ENCODE measurements around the gene ADAP1. TPM values are rescaled to one million over a fixed set of nuclear protein-coding genes. Genes with fewer than 3 reads are reported as not detected.

Gene ADAP1
- total RNA-seq, 4 donors from 2014 or later: 41.9 to 94.2 (median 78.3) TPM

DNA sequence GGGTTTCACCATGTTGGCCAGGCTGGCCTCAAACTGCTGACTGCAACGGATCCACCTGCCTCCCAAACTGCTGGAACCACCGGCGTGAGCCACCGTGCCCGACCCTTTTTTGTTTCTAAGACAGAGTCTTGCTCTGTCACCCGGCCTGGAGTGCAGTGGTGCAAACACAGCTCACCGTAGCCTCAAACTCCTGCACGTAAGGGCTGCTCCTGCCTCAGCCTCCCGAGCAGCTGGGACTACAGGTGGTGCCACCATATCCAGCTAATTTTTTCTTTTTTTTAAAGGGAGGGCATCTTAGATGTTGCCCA is 36.4 kb downstream of the ADAP1 start:
- intact Hi-C loops (cut with DNase I): no loop called here
- H3K9me3 ChIP-seq: no peaks in the 10 kb centered on the region

DNA sequence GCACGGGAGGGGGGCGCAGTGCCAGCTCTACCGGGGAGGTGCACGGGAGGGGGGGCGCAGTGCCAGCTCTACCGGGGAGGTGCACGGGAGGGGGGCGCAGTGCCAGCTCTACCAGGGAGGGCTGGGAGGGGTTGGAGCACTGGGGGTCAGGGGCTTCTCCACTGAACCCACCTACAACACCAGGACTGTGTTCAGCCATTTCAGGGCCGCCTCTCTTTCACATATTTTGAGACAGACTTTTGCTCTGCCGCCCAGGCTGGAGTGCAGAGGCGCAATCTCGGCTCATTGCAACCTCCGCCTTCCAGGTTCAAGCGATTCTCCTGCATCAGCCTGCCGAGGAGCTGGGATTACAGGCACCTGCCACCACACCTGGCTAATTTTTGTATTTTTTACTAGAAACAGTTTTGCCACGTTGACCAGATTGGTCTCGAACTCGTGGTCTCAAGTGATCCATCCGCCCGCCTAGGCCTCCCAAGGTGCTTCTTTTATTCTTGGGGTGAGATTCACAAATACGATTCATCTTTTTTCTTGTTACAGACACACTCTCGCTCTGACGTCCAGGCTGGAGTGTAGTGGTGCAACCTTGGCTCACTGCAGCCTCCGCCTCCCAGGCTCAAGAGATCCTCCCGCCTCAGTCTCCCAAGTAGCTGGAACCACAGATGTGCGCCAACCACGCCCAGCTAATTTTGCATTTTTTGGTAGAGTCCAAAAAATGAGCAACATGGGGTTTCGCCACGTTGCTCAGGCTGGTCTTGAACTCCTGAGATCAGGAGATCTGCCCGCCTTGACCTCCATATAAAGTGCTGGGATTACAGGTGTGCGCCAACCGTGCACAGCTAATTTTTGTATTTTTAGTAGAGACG is 37.0 kb downstream of the ADAP1 start:
- no peaks in the 10 kb centered on the region for H3K27me3 ChIP-seq
- 88% methylated on average over 25 of the region's 33 CpGs for WGBS
- H3K9me3 ChIP-seq: no peaks in the 10 kb centered on the region
- DNase-seq (ENCODE audit: extremely low spot score): no peak
- H3K4me1 ChIP-seq: peaks cover 6 to 36% (median 26%) of the 10 kb centered on the region in 4 donors
- no peak overlapping the region for H3K27ac ChIP-seq (replicated peaks in 1 of 4)
- H3K4me3 ChIP-seq: no peak overlapping the region
- TF ChIP-seq POLR2AphosphoS5 (IDR thresholded peaks at IDR 0.05): no peak
- intact Hi-C loops (cut with DNase I): no loop called here
- peaks cover 0 to 29% (median 6%) of the 10 kb centered on the region in 4 donors for H3K36me3 ChIP-seq

More for the DNA sequence above, 36.4 kb downstream of the ADAP1 start:
- Histone ChIP-seq H3K36me3 (peaks cover 0 to 31% (median 8%) of the 10 kb centered on the region in 4 donors), H3K4me3 (no peak overlapping the region), H3K27me3 (no peaks in the 10 kb centered on the region), H3K4me1 (peaks cover 6 to 42% (median 31%) of the 10 kb centered on the region in 4 donors), H3K27ac (replicated peaks in 1 of 4) (no peak overlapping the region)
- DNase-seq (ENCODE audit: extremely low spot score): no peak
- no peak for TF ChIP-seq POLR2AphosphoS5 (IDR thresholded peaks at IDR 0.05)
- TF ChIP-seq, protein P1, sequence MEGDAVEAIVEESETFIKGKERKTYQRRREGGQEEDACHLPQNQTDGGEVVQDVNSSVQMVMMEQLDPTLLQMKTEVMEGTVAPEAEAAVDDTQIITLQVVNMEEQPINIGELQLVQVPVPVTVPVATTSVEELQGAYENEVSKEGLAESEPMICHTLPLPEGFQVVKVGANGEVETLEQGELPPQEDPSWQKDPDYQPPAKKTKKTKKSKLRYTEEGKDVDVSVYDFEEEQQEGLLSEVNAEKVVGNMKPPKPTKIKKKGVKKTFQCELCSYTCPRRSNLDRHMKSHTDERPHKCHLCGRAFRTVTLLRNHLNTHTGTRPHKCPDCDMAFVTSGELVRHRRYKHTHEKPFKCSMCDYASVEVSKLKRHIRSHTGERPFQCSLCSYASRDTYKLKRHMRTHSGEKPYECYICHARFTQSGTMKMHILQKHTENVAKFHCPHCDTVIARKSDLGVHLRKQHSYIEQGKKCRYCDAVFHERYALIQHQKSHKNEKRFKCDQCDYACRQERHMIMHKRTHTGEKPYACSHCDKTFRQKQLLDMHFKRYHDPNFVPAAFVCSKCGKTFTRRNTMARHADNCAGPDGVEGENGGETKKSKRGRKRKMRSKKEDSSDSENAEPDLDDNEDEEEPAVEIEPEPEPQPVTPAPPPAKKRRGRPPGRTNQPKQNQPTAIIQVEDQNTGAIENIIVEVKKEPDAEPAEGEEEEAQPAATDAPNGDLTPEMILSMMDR (IDR thresholded peaks at IDR 0.05): no peak
- no peak for TF ChIP-seq EP300 (IDR thresholded peaks at IDR 0.05)
- TF ChIP-seq POLR2A (IDR thresholded peaks at IDR 0.05; ENCODE audit: low read depth): no peak
- WGBS: 86% methylated on average over 9 of the region's 9 CpGs

- H3K27ac ChIP-seq (replicated peaks in 1 of 4): no peak overlapping the region
- DNase-seq (ENCODE audit: extremely low spot score): no peak
- 10% methylated on average over 13 of the region's 17 CpGs for WGBS
Observed at GRCh38 chr7:916291-916941, 38.1 kb downstream of the ADAP1 start.

GRCh38 chr7:915291-916218 is 38.9 kb downstream of the ADAP1 start:
- no peaks in the 10 kb centered on the region for H3K9me3 ChIP-seq
- no peak overlapping the region for H3K4me3 ChIP-seq
- TF ChIP-seq, protein P1 (IDR thresholded peaks at IDR 0.05): no peak
- TF ChIP-seq EP300 (IDR thresholded peaks at IDR 0.05) (no peak), POLR2A (IDR thresholded peaks at IDR 0.05; ENCODE audit: low read depth) (no peak), POLR2AphosphoS5 (IDR thresholded peaks at IDR 0.05) (no peak)
- peaks cover 0 to 18% (median 6%) of the 10 kb centered on the region in 4 donors for H3K36me3 ChIP-seq
- H3K4me1 ChIP-seq: peaks cover 6 to 32% (median 22%) of the 10 kb centered on the region in 4 donors
- no peaks in the 10 kb centered on the region for H3K27me3 ChIP-seq
- no peak for DNase-seq (ENCODE audit: extremely low spot score)
- 89% methylated on average over 25 of the region's 43 CpGs for WGBS
- intact Hi-C loops (cut with DNase I): no loop called here
- H3K27ac ChIP-seq (replicated peaks in 1 of 4): no peak overlapping the region

More at GRCh38 chr7:916291-916941, 38.1 kb downstream of the ADAP1 start:
- peaks cover 6 to 29% (median 20%) of the 10 kb centered on the region in 4 donors for H3K4me1 ChIP-seq
- H3K4me3 ChIP-seq: no peak overlapping the region
- TF ChIP-seq EP300 (IDR thresholded peaks at IDR 0.05) (no peak), POLR2A (IDR thresholded peaks at IDR 0.05; ENCODE audit: low read depth) (no peak), POLR2AphosphoS5 (IDR thresholded peaks at IDR 0.05) (no peak)
- TF ChIP-seq, protein P1 (IDR thresholded peaks at IDR 0.05): no peak
- H3K36me3 ChIP-seq: peaks cover 0 to 20% (median 8%) of the 10 kb centered on the region in 4 donors
- no peaks in the 10 kb centered on the region for H3K27me3 ChIP-seq
- intact Hi-C loops (cut with DNase I): no loop called here
- H3K9me3 ChIP-seq: no peaks in the 10 kb centered on the region
